Measurements from ENCODE around the gene SLAMF9.

The SLAMF9 gene

GRCh38 chr1:159932296-159933285 lies 21.4 kb downstream of the SLAMF9 start:
- DNase-seq, result no peak

- no peak for DNase-seq
Measured at GRCh38 chr1:159931795-159932173, 22.3 kb downstream of the SLAMF9 start.

GRCh38 chr1:159931101-159931794 lies 22.8 kb downstream of the SLAMF9 start:
- no peak for DNase-seq

DNA sequence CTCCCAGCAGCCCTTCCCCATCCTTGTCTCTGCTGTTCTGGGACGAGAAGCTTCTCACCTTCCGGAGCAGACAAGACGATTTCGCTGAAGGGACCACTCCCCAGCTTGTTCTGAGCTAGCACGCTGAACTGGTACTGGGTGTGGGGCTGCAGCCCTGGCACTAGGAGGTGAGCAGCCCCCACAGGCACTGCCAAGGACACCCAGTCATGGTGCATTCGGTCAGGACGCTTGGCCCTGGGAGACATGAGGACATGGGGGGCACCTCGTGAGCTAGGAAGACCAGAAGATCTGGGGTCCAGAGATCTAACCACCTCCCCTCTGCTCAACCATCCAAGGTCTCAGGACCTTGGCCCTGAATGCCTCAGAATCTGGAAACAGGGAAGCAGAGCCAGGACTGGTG lies 23.4 kb downstream of the SLAMF9 start:
- no peak for DNase-seq

DNA sequence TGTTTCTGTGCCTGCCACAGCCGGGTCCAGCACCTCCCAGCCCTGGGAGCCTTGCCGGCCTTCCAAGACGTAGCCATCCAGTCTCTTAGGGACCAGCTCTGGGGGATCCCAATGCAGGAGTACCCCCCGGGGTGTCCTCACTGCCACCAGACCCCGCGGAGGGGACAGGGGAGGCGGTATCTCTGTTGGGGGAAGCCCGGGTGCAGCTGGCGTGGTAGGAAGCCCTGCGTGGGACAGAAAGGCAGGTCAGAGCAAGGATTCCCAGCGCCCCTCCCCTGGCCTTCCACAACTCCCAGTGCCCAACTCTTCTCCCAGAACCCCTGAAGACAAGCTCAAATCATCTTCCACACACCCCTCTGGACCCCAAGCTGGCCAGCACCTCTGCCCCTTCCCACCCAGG lies 23.8 kb downstream of the SLAMF9 start:
- no peak for DNase-seq

DNA sequence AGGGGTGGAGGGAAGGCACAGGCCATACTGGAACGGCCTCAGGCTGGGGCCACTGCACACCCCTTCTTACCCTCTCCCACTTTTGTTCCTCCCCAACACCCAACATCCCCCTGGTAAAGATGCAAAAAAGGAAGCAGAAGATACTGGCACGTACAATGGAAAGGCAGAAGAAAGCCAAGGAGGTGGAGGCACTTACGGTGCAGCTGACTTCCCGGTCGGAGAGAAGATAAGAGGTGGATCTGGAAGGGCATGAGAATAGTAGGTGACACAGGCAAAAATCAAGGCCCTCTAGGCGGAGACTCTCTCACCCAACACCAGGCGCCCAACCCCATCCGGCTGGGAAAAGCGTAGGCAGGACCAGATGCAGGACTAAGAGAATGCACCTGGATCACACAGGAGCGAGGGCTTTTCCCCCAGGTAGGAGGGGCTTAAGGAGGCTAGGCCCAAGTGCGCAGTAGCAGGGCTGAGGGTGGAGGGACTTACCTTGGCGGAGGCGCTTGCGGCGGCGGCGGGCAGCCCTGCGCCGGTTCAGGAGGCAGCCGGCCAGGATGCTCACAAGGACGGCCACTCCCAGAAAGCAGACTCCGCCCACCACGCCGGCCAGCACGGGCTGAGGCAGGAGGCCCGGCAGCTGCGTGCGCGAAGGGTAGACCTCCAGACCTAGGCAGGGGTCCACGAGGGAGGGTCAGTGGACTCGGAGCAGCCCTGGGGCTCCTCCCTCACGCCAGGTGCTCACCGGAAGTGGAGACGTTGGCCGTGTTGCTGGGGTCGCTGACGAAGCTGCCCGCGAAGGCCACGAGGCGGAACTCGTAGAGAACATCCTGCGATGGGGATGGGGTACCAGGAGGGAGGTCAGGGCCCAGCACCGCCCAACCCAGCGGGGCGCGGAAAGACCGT lies 24.6 kb downstream of the SLAMF9 start:
- DNase-seq, result no peak

GRCh38 chr1:159928491-159929050 lies 25.5 kb downstream of the SLAMF9 start:
- no peak for DNase-seq

DNA sequence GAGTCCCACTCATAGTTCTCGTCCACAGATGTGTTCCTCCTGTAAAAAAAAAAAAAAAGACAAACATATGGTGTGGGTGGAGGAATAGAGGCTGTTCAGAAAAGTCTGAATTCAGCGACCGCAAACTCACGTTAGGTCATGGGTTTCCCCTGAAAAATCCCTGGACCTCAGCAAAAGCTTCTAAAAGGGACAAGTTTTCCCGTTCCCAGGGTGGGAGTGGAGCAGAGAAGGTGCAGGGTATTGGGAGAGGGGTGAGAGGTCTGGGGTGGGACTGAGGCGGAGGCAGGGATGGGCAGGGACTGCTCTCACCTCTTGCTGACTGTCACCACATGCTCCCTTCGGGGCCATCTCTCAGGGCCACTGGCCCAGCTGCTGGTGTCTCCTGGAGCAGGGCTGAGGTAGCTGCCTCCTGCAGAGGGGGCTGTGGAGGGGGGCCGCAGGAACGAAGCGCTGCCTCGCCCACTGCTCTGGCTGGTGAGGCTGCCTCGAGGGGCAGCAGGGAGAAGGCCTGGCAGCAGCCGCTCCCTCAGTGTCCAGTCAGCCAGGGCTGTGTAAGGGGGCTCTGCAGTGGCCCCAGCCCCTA lies 26.1 kb downstream of the SLAMF9 start:
- DNase-seq, result no peak

- DNase-seq, result no peak
Measured at GRCh38 chr1:159927211-159927848, 26.7 kb downstream of the SLAMF9 start.

DNA sequence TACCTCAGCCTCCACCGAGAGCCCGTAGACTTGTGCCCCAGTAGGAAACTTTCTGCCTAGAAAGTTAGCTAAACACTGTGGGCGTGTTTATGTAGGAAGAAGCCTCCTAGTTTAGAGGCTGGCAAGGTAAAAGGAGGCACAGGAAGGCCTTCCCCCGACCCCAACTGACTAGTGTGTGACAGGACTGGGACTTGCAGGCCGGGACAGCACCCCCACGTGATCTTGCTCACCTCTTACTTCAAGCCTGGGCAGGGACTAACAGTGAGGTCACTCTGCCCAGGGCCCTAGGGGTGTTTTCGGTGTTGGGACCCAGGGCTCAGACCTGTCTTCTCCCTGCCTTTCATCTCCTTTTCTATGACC lies 28.3 kb downstream of the SLAMF9 start:
- DNase-seq, result no peak

GRCh38 chr1:159924791-159925718 lies 29.0 kb downstream of the SLAMF9 start, which contains the start of gene TAGLN2:
Gene TAGLN2 (minus strand): TSS chr1:159925507. CDS start chr1:159920509, 4,998 bp downstream.
- DNase-seq, result peak; percentile 94 to 95

GRCh38 chr1:159924025-159924790 lies 29.8 kb downstream of the SLAMF9 start:
- DNase-seq, result peak; percentile 83 to 87

DNA sequence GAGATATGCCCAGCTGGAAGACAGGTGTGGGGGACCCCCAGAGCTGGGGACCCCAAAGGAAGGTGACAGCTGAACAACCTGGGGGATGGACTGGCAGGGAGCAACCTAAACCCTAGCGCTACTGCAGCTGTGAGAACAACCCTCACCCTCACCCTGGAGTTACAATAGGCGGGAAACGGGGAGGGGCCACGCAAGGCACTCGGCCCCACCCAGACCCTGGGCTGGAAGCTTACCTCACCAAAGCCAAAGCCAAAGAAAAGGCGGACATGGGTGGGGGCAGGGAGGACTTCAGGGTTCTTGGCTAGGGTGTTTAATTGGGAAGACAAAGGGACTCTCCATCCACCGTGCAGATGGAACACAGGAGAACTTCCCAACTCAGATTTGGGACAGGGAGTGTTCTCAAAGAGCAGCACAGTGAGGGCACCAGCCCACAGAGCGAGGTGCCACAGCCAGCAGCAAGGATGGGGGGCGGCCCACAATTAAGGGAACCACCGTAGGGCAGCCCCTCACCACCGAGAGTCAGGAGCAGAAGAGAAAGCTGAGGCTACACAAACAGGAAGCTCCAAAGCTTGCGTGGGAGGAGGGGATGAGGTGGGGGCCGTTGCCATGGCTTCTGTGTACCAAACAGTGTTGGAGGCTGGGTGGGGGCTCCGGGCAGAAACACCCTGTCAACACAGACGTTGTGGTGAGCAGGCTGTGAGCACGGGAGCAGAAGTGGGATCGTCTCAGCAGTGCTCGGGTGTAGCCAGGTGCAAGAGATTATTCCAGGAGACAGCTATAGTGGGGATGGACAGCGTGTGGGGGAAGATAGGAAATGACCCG lies 30.6 kb downstream of the SLAMF9 start:
- peak; percentile 95 to 98 for DNase-seq

GRCh38 chr1:159922511-159923202 lies 31.4 kb downstream of the SLAMF9 start:
- peak in 1 of 2 donors; percentile 60 for DNase-seq

DNA sequence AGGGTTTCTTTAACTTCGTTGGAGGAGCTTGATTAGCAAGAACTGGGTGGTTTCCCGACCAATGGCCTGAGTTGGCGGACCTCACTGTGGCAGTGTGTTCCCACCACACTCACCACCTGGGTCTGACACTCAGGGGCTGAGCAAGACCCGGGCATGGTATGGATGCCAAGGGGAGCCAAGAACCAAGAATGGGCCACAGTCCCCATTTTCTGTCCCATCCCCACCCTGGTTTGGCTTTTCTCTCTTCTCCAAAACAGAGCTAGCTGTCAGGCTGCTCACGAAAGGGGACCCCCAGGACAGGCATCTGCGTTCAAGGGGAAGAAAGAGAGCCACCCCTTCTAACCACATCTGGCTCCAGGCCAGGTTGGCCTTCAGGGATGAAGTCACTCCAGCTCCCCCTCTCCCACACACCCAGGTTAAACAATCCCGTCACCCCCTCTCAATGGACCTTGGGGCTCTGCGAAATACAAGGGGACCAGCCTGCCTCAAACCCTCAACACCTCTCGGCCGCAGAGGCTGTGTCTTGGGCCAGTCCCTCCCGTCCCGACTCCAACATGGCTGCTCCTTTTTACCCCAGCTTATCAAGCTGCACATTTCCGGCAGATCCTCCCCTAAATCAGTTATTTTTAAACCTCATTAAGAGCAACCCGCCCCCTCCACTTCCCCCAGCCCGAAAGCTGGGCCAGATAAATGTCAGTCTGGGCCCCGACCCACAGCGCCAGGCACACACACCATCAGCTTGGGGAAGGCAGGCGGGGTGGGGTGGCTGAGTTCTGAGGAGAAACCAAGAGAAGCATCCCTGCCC lies 32.1 kb downstream of the SLAMF9 start:
- DNase-seq, result peak; percentile 71 to 75

DNA sequence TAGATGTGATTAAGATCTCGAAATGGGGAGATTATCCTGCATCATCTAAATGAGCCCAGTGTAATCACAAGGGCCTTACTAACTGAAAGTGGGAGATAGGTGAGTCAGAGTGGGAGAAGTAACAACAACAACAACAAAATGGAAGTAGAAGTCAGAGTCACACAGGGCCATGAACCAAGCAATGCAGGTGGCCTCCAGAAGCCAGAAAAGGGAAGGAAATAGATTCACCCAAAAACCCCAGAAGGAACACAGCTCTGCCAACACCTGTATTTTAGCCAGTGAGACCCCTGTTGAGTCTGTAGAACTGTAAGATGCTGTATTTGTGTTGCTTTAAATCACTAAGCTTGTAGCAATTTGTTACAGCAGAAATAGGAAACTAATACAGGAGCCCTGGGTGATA lies 32.8 kb downstream of the SLAMF9 start:
- peak; percentile 51 to 60 for DNase-seq

GRCh38 chr1:159920651-159921050 lies 33.4 kb downstream of the SLAMF9 start:
- DNase-seq, result no peak

Measured in CD4-positive, alpha-beta T cell treated with Interleukin-1 beta for 1 hour (primary cell).